GM18502 (cell line): Measurements from ENCODE around the gene HRH2.
"Not testable (repeated sequence)": the region's sequence is repeated elsewhere in the genome, so short reads cannot be mapped to it uniquely, and the experiment has no call there.

Experiments used
- ATAC-seq: cut with Tn5 transposase; IDR thresholded peaks from one replicate; pipeline ENCODE4 v1.9.1; 2021; ENCODE audit warnings: mild to moderate bottlenecking; ENCODE audit not compliant: unreplicated experiment, poor library complexity

Gene HRH2

GRCh38 chr5:175753536-175754402 lies 95.9 kb downstream of the HRH2 start:
- no peak for ATAC-seq

GRCh38 chr5:175759991-175760390 lies 102.1 kb downstream of the HRH2 start:
- ATAC-seq = not testable (repeated sequence)
